GM12864 (cell line): ENCODE measurements around the gene THAP4.

Experiments
- DNase-seq: peaks from one replicate; pipeline ENCODE4 v3.0.0-alpha.2; 2011; ENCODE audit warnings: low read depth
- H3K4me3 ChIP-seq: 2 replicates; pipeline ENCODE4 v1.5.1; 2011; ENCODE audit warnings: mild to moderate bottlenecking, low read depth, low read length, control low read depth
- TF ChIP-seq, protein P1 (sequence below): IDR thresholded peaks from 2 replicates; pipeline ENCODE4 v1.5.1; 2011; ENCODE audit warnings: low read depth, mild to moderate bottlenecking, moderate library complexity, low read length, control low read depth, inconsistent platforms; ENCODE audit errors: missing control alignments

THAP4 gene

DNA sequence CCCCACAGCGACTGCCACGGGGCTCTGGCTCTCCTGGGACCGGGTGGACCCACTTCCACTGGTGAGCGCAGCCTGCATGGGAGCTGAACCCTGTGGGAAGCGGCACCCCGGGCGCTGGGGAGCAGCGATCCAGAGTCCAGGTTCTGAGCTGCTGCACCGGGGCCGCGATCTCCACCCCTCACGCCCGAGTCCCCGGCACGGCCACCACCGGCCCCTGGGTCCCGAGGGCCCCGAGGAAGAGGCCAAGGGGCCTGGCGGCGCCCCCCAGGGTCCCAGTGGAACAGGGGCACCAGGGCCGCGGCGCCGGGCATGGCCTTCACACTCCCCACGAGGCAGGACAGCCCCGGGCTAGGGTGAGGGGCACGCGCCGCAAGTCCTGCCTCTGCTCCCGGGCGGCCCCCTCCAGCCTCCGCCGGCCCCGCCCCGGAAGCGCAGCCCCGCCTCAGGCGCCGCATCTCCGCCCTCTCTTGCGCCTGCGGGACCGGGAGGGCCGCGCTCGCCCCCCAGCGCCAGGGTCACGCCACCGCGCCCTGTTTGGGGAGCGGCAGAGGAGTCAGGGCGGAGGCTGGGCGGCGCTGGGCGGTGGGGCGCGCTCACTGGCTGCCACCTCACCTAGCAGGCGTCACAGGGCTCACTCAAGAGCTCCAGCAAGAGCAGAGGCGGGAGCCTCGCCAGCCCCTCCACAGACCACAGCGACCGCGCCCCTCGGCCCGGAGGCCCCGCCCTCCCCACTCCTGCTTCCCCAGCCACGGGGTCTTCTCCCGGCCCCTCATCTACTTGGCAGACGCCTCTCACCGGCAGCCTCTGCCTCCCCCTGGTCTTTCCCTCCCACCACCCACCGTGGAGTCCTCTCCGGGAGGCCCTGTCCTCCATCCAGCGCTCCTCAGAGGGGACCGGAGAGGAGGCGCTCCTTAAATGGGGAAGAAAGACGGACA is 26.8 kb downstream of the THAP4 start:
- TF ChIP-seq, protein P1, sequence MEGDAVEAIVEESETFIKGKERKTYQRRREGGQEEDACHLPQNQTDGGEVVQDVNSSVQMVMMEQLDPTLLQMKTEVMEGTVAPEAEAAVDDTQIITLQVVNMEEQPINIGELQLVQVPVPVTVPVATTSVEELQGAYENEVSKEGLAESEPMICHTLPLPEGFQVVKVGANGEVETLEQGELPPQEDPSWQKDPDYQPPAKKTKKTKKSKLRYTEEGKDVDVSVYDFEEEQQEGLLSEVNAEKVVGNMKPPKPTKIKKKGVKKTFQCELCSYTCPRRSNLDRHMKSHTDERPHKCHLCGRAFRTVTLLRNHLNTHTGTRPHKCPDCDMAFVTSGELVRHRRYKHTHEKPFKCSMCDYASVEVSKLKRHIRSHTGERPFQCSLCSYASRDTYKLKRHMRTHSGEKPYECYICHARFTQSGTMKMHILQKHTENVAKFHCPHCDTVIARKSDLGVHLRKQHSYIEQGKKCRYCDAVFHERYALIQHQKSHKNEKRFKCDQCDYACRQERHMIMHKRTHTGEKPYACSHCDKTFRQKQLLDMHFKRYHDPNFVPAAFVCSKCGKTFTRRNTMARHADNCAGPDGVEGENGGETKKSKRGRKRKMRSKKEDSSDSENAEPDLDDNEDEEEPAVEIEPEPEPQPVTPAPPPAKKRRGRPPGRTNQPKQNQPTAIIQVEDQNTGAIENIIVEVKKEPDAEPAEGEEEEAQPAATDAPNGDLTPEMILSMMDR, result peak; percentile 65
- peak; percentile 60 for DNase-seq
- H3K4me3 ChIP-seq, result peak overlapping the region; percentile 60

DNA sequence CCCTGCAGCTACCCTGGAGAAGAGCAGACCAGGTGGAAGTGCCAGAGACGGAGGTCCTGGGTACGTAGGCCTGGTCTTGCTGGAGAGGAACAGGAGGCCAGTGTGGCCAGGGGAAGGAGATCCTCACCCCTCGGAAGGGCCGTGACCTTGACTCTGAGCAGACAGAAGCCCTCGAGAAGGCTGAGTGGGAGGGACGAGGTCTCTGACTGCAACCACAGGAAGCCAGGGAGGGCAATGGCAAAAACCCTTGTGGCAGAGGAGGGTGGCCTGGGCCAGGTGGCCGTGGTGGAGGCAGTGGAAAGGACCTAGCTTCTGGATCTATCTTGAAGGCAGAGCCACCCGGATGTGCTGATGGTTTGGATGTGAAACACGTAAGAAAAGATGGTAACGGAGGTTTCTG is 28.1 kb downstream of the THAP4 start:
- TF ChIP-seq, protein P1, result no peak
- H3K4me3 ChIP-seq, result no peak overlapping the region
- no peak for DNase-seq

GRCh38 chr2:241607162-241607885 is 29.6 kb downstream of the THAP4 start:
- DNase-seq, result no peak
- TF ChIP-seq, protein P1, result no peak
- H3K4me3 ChIP-seq, result no peak overlapping the region

DNA sequence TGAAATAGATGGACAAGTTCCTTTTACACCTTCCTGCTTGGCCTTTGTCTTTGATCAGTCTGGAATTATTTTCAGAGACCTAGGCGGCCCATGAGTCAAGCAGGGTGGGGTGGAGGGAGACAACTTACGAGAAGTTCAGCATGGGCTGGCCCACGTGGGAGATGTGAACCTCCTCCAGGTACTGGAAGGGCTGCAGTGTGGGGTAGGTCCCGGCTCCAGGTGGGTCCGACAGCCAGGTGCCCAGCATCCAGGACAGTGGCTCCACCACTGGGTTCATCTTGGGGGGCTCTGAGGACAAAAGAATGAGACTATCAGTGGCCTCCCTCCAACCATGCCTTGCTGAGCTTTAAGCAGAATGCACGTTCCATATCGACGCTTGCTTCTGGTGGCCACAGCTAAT is 30.8 kb downstream of the THAP4 start:
- no peak for DNase-seq
- TF ChIP-seq, protein P1, result no peak
- no peak overlapping the region for H3K4me3 ChIP-seq

- TF ChIP-seq, protein P1, result no peak
- H3K4me3 ChIP-seq, result no peak overlapping the region
- DNase-seq, result no peak
Observed at GRCh38 chr2:241603686-241604085, 33.3 kb downstream of the THAP4 start.

DNA sequence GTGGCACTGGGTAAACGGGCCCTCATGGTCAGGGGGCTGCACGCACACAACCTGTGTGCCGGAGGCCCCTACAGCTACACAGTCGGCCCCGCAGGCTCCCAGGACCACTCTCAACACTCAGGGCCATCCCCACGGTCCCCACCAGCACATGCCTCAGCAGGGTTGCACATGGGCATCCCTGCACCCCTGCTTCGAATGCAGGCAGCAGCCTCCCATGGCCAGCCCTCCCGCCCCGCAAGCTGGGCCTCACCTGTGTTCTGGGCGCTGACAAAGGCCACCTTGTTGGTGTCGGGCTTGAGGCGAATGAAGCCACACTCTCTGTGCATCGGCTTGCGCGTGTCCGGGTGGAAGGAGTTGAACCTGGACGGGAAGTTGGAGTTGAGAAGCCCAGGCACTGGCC is 34.2 kb downstream of the THAP4 start:
- DNase-seq, result no peak
- TF ChIP-seq, protein P1, result no peak
- no peak overlapping the region for H3K4me3 ChIP-seq

DNA sequence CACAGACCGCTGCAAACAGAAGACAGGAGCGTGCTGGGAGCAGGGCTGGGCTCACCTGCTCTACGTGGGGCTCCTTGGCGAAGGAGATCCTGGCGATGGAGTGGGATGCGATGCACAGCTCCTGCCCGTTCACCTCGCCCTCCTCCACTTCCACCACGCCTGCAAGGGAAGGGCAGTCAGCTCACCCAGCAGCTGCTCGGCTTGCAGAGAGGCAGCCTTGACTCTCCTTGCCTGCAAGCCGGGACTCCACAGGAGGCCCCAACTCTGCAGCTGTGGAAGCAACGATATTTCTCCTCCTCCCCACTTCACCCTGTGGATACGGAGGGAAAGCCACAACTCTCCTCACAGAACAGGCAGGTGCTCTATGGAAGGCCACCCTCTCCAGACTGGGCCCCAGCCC is 35.1 kb downstream of the THAP4 start:
- DNase-seq, result no peak
- H3K4me3 ChIP-seq, result no peak overlapping the region
- TF ChIP-seq, protein P1, result no peak
